ENCODE measurements around the gene RDH8. TPM values are rescaled to one million over a fixed set of nuclear protein-coding genes. Genes with fewer than 3 reads are reported as not detected.

The RDH8 gene
- polyA plus RNA-seq, 1 experiment, result 0.21 TPM

GRCh38 chr19:9969688-9969975 lies 43.7 kb upstream of the RDH8 start:
- POLR2A ChIA-PET, result no interaction called here
- H3K27me3 ChIP-seq (ENCODE audit: control insufficient read depth, insufficient read depth, low read length), result no peaks in the 10 kb centered on the region
- CTCF ChIA-PET, result no interaction called here
- H3K4me3 ChIP-seq (ENCODE audit: low read depth, low read length), result no peak overlapping the region
- DNase-seq (ENCODE audit: low read depth), result no peak
- no peak for TF ChIP-seq CTCF (IDR thresholded peaks at IDR 0.05; ENCODE audit: insufficient read depth, low read depth, low read length)
- peaks cover 4% of the 10 kb centered on the region for H3K36me3 ChIP-seq (ENCODE audit: control insufficient read depth, insufficient read depth, low read length)

- H3K4me3 ChIP-seq (ENCODE audit: low read depth, low read length), result no peak overlapping the region
- H3K36me3 ChIP-seq (ENCODE audit: control insufficient read depth, insufficient read depth, low read length), result peaks cover 4% of the 10 kb centered on the region
- H3K27me3 ChIP-seq (ENCODE audit: control insufficient read depth, insufficient read depth, low read length), result no peaks in the 10 kb centered on the region
- TF ChIP-seq CTCF (IDR thresholded peaks at IDR 0.05; ENCODE audit: insufficient read depth, low read depth, low read length), result no peak
- ChIA-PET CTCF (interaction anchor here (1.3 kb wide), 1 partner anchor 10 kb away, joined by 4 read pairs; no protein-coding TSS in a partner anchor), POLR2A (no interaction called here)
- no peak for DNase-seq (ENCODE audit: low read depth)
These were observed 42.8 kb upstream of the RDH8 start for GRCh38 chr19:9970481-9970880.

- POLR2A ChIA-PET, result no interaction called here
- H3K36me3 ChIP-seq (ENCODE audit: control insufficient read depth, insufficient read depth, low read length), result peaks cover 4% of the 10 kb centered on the region
- CTCF ChIA-PET, result interaction anchor here (1.3 kb wide), 1 partner anchor 10 kb away, joined by 4 read pairs; no protein-coding TSS in a partner anchor
- DNase-seq (ENCODE audit: low read depth), result no peak
- no peaks in the 10 kb centered on the region for H3K27me3 ChIP-seq (ENCODE audit: control insufficient read depth, insufficient read depth, low read length)
- H3K4me3 ChIP-seq (ENCODE audit: low read depth, low read length), result no peak overlapping the region
- no peak for TF ChIP-seq CTCF (IDR thresholded peaks at IDR 0.05; ENCODE audit: insufficient read depth, low read depth, low read length)
These were observed 42.0 kb upstream of the RDH8 start for GRCh38 chr19:9971166-9971897.

- no peaks in the 10 kb centered on the region for H3K27me3 ChIP-seq (ENCODE audit: control insufficient read depth, insufficient read depth, low read length)
- no peak overlapping the region for H3K4me3 ChIP-seq (ENCODE audit: low read depth, low read length)
- ChIA-PET POLR2A (no interaction called here), CTCF (no interaction called here)
- no peak for DNase-seq (ENCODE audit: low read depth)
- TF ChIP-seq CTCF (IDR thresholded peaks at IDR 0.05; ENCODE audit: insufficient read depth, low read depth, low read length), result no peak
- H3K36me3 ChIP-seq (ENCODE audit: control insufficient read depth, insufficient read depth, low read length), result peaks cover 4% of the 10 kb centered on the region
These were observed 41.2 kb upstream of the RDH8 start for GRCh38 chr19:9972103-9972502.

- Histone ChIP-seq H3K4me3 (ENCODE audit: low read depth, low read length) (no peak overlapping the region), H3K36me3 (ENCODE audit: control insufficient read depth, insufficient read depth, low read length) (peaks cover 5% of the 10 kb centered on the region; the same call in 1 of the 2 replicates), H3K27me3 (ENCODE audit: control insufficient read depth, insufficient read depth, low read length) (no peaks in the 10 kb centered on the region)
- TF ChIP-seq CTCF (IDR thresholded peaks at IDR 0.05; ENCODE audit: insufficient read depth, low read depth, low read length), result no peak
- ChIA-PET CTCF (interaction anchor here (0.7 to 1.7 kb wide), 2 partner anchors 11 to 19 kb away, joined by 3 to 6 read pairs; no protein-coding TSS in a partner anchor), POLR2A (no interaction called here)
- DNase-seq (ENCODE audit: low read depth), result no peak
These were observed 31.6 kb upstream of the RDH8 start for GRCh38 chr19:9981406-9982260.

All from BJ (cell line).